Measurements from ENCODE around the gene TRIM72. TPM values are rescaled to one million over a fixed set of nuclear protein-coding genes. Genes with fewer than 3 reads are reported as not detected.

The TRIM72 gene
- total RNA-seq, 2 donors from 2014 or later = 0.02 TPM; not detected in 1

DNA sequence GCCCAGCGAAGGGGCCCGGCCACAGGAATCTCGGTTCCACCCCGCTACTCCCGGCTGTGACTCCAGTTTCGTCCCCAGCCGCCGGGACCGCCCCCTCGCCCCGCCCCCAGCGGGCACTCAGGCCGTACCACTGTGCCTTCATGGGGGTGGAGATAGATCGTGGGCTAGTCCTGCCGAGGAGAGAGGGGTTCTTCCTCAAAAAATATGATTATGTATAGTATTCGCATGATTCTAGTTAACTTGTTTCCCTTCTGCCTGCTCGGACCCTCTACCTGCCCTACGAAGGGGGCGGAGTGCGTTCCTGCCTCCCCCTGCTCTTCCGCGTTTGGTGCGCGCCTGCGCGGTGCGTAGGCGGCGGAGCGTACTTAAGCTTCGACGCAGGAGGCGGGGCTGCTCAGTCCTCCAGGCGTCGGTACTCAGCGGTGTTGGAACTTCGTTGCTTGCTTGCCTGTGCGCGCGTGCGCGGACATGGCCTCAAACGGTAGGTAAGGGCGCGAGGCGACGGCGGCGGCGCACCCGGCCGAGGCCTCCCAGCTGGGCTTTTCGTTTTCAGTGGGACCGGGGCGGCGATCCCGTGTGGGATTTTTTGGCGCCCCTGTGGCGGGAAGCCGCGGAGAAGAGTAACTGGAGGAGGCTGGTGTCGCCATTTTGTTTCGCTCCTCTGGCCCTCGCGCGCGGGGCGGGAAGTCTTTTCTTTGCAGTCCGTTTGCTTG lies 34.0 kb upstream of the TRIM72 start, which contains the start of gene FUS:
Gene FUS, plus strand, starts transcription at position 393 of the 713 bp plus-strand sequence. Its CDS starts 76 bp downstream, at position 469.
- Histone ChIP-seq H3K27me3 (no peaks in the 10 kb centered on the region), H3K9me3 (no peaks in the 10 kb centered on the region), H3K4me3 (peak within 1 kb of the TSS; percentile 79), H3K9ac (ENCODE audit: low read depth in 2 of 2, low read length in 2 of 2) (peak within 1 kb of the TSS; percentile 90 to 95), H3K27ac (peak within 1 kb of the TSS; percentile 81), H3K4me1 (peaks cover 14% of the 10 kb centered on the region), H3K36me3 (peaks cover 9% of the 10 kb centered on the region)
- DNase-seq = peak; percentile 93
- TF ChIP-seq, protein P1, sequence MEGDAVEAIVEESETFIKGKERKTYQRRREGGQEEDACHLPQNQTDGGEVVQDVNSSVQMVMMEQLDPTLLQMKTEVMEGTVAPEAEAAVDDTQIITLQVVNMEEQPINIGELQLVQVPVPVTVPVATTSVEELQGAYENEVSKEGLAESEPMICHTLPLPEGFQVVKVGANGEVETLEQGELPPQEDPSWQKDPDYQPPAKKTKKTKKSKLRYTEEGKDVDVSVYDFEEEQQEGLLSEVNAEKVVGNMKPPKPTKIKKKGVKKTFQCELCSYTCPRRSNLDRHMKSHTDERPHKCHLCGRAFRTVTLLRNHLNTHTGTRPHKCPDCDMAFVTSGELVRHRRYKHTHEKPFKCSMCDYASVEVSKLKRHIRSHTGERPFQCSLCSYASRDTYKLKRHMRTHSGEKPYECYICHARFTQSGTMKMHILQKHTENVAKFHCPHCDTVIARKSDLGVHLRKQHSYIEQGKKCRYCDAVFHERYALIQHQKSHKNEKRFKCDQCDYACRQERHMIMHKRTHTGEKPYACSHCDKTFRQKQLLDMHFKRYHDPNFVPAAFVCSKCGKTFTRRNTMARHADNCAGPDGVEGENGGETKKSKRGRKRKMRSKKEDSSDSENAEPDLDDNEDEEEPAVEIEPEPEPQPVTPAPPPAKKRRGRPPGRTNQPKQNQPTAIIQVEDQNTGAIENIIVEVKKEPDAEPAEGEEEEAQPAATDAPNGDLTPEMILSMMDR (IDR thresholded peaks at IDR 0.05) = no peak
- intact Hi-C loops (cut with DNase I) = loop anchor here (10.0 kb wide), 1 partner anchor 275 kb away; the partner anchor contains the start of gene ARMC5

DNA sequence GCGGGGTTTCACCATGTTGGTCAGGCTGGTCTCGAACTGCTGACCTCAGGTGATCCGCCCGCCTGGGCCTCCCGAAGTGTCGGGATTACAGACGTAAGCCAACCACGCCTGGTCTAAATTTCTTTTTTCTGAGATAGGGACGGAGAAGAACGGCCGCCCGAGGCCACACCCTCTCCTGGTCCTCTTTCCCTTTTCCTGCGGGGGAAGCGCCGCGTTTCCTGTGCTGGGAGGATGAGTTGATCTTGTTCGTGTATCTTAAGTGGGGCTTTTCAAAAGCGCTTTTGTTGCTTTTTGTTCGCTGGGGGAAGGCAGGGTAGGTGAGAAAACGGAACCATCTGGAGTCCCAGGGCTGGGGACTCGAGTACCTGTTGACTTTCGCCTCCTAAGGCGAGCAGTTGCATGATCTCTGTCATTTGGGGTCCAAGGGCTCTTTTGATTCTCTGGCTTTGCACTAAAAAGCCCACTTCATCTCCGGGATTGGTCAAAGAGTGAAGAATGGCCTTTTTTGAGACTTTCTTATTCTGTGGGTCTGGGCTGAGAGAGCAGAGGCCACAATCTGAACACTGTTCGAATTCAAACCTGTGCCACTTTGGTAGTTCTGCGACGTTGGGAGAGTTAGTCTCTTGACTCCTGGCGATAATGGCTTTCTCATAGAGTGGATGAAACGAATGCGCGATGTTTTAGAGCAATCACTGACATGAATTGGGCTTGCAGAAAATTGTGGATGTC lies 32.7 kb upstream of the TRIM72 start:
- Histone ChIP-seq H3K36me3 (peaks cover 16% of the 10 kb centered on the region), H3K4me1 (peaks cover 14% of the 10 kb centered on the region), H3K4me3 (peak overlapping the region; percentile 79), H3K27me3 (no peaks in the 10 kb centered on the region), H3K9ac (ENCODE audit: low read depth in 2 of 2, low read length in 2 of 2) (peak overlapping the region; percentile 90 to 95), H3K9me3 (no peaks in the 10 kb centered on the region), H3K27ac (peak overlapping the region; percentile 81)
- intact Hi-C loops (cut with DNase I) = loop anchor here (10.0 kb wide), 1 partner anchor 274 kb away; the partner anchor contains the start of gene ARMC5
- TF ChIP-seq, protein P1 (IDR thresholded peaks at IDR 0.05) = no peak
- DNase-seq = peak; percentile 54

DNA sequence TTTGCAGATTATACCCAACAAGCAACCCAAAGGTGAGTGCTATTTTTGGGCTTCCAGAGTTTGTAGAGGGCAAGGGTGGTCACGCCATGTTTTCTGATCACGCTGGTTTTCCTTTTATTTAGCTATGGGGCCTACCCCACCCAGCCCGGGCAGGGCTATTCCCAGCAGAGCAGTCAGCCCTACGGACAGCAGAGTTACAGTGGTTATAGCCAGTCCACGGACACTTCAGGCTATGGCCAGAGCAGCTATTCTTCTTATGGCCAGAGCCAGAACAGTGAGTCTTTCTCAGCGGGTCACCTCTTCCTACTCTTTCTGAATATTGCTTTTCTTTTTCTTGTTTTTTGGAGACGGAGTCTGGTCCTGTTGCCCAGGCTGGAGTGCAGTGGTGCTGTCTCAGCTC lies 31.5 kb upstream of the TRIM72 start:
- intact Hi-C loops (cut with DNase I) = loop anchor here (10.0 kb wide), 1 partner anchor 272 kb away; the partner anchor contains the start of gene ARMC5
- H3K36me3 ChIP-seq = peaks cover 24% of the 10 kb centered on the region
- H3K4me3 ChIP-seq = no peak overlapping the region

DNA sequence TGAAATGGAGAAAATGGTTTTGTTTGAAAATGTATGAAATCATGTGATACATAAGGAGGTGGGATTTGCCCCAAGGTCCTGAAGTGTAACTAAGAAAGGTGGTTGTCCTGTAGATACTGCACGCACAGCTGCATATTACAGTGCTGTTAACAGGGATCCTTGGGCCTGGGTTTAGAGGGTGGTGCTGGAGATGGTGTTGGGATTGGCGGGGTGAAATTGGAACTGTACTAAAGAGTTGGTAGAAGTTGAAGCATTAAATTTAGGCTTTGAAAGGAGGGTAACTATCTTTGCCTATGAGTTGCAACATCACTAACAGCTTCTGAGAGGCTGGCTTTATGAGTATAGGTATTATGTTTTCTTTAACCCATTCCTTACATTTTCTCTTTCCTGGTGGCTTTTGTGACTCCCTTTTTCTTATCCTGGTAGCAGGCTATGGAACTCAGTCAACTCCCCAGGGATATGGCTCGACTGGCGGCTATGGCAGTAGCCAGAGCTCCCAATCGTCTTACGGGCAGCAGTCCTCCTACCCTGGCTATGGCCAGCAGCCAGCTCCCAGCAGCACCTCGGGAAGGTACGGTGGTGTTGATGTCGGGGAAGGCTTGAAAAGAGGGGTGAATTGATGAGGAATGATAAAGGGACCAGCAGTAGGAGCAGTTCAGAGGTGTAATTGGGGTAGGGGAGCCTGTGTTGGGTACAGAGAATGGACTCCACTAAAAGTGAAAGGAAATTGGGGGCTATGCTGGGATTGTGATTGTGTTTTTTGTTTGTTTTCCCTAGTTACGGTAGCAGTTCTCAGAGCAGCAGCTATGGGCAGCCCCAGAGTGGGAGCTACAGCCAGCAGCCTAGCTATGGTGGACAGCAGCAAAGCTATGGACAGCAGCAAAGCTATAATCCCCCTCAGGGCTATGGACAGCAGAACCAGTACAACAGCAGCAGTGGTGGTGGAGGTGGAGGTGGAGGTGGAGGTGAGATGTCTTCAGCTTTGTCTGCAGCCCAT lies 30.2 kb upstream of the TRIM72 start:
- intact Hi-C loops (cut with DNase I) = loop anchor here (10.0 kb wide), 1 partner anchor 271 kb away; the partner anchor contains the start of gene ARMC5
- no peaks in the 10 kb centered on the region for H3K27me3 ChIP-seq
- H3K9me3 ChIP-seq = no peaks in the 10 kb centered on the region
- peaks cover 31% of the 10 kb centered on the region for H3K36me3 ChIP-seq
- no peak overlapping the region for H3K9ac ChIP-seq (ENCODE audit: low read depth in 2 of 2, low read length in 2 of 2)
- H3K27ac ChIP-seq = no peak overlapping the region
- no peak overlapping the region for H3K4me3 ChIP-seq
- TF ChIP-seq, protein P1 (IDR thresholded peaks at IDR 0.05) = no peak
- DNase-seq = no peak
- peaks cover 14% of the 10 kb centered on the region for H3K4me1 ChIP-seq

More for the DNA sequence above, 31.5 kb upstream of the TRIM72 start:
- DNase-seq = no peak
- Histone ChIP-seq H3K27me3 (no peaks in the 10 kb centered on the region), H3K4me1 (peaks cover 14% of the 10 kb centered on the region), H3K9me3 (no peaks in the 10 kb centered on the region), H3K9ac (ENCODE audit: low read depth in 2 of 2, low read length in 2 of 2) (no peak overlapping the region), H3K27ac (no peak overlapping the region)
- TF ChIP-seq, protein P1 (IDR thresholded peaks at IDR 0.05) = no peak
